ENCODE measurements around the gene PNPLA7.

DNA sequence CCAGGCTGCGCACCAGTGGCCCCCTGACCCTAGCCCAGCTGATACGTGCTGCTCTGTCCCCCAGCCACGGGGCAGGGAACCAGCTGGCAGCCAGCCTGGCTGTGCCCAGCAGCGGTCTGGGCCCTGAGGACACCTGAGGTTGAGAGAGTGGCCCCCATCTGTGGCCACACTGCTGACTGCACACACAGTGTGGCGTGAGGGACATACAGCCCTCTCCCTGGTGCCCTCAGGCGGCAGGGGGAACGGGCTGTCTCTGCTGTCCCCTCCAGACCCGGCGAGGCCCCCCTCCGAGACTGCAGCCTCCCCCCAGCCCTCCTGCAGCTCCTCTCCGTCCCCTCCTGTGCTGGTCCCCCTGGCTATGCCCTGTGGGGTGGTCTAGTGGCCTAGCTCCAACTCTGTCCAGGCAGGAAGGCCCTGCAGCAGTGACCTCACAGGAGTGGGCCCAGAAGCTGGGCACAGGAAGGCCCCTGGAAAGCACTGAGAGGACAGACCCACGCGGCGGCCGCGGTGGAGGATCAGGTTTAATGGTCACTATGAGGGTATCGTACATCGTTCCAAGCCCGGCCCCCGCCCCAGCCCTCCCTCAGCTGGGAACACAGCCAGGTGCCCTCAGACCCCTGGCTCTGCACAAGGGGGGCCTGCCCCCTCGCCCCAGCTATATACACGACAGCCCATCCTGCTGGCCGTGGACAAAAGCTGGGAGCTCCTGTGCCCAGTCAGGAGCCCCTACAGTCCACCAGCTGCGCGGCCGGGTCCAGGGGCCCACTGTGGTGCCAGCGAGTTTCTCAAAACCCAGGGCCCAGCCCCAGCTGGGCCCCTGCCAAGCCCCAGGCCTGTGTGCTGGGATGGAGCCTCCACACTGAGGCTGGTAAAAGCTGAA is 102.2 kb downstream of the PNPLA7 start:
- TF ChIP-seq, protein P1, sequence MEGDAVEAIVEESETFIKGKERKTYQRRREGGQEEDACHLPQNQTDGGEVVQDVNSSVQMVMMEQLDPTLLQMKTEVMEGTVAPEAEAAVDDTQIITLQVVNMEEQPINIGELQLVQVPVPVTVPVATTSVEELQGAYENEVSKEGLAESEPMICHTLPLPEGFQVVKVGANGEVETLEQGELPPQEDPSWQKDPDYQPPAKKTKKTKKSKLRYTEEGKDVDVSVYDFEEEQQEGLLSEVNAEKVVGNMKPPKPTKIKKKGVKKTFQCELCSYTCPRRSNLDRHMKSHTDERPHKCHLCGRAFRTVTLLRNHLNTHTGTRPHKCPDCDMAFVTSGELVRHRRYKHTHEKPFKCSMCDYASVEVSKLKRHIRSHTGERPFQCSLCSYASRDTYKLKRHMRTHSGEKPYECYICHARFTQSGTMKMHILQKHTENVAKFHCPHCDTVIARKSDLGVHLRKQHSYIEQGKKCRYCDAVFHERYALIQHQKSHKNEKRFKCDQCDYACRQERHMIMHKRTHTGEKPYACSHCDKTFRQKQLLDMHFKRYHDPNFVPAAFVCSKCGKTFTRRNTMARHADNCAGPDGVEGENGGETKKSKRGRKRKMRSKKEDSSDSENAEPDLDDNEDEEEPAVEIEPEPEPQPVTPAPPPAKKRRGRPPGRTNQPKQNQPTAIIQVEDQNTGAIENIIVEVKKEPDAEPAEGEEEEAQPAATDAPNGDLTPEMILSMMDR (IDR thresholded peaks at IDR 0.05): no peak
- TF ChIP-seq EP300 (IDR thresholded peaks at IDR 0.05) (no peak), POLR2A (IDR thresholded peaks at IDR 0.05) (no peak)
